Germinal center (tissue), 1 donor: ENCODE measurements around the gene PCYT2.

ENCODE experiments used
- DNase-seq: peaks from one replicate; pipeline ENCODE4 v3.0.0; 2012; ENCODE audit warnings: mixed read lengths, low spot score

The PCYT2 gene

DNA sequence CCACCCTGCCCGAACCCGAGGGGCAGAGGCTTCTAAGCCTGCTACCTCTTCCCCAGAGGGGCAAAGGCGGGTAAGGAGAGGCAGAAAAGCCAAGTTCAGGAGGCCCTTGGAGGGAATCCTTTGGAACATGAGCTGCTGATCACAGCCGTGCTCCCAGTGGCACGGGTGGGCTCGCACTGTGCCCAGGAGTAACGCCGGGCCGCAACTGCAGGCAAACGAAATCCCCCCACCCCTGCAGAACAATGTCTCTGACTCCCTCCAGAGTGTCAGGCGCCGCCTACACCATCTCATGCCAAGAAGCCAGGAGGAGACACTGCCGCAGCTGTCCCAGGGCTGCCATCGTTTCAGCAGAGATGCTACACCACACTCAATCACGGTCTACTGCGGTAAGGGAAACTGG lies 59.8 kb downstream of the PCYT2 start:
- DNase-seq, result no peak
